ENCODE data around the gene NOP53. TPM values are rescaled to one million over a fixed set of nuclear protein-coding genes. Genes with fewer than 3 reads are reported as not detected.

The NOP53 gene
- total RNA-seq, 1 experiment from 2014 or later: 289 TPM

- 0 out of 2 replicates have a peak, but pooled peaks have one; percentile 29 for TF ChIP-seq GTF2I (CRISPR knock-in tag; conservative IDR thresholded peaks at IDR 0.05)
- no peak for TF ChIP-seq E2F1 (CRISPR knock-in tag; IDR thresholded peaks at IDR 0.05)
- TF ChIP-seq FOXK1 (CRISPR knock-in tag; IDR thresholded peaks at IDR 0.05): no peak
- no peak for TF ChIP-seq MXD4 (CRISPR knock-in tag; IDR thresholded peaks at IDR 0.05; ENCODE audit: borderline replicate concordance)
- TF ChIP-seq GRHL2 (CRISPR knock-in tag; IDR thresholded peaks at IDR 0.05; ENCODE audit: insufficient replicate concordance, severe bottlenecking): no peak
- TF ChIP-seq ATF6 (CRISPR knock-in tag; IDR thresholded peaks at IDR 0.05): no peak
- TF ChIP-seq CREM (CRISPR knock-in tag; IDR thresholded peaks at IDR 0.05): no peak
Measured at GRCh38 chr19:47730910-47731309, 14.4 kb upstream of the NOP53 start.

GRCh38 chr19:47735131-47735530 is 10.2 kb upstream of the NOP53 start:
- Mint-ChIP-seq H3K4me3 (no peak overlapping the region), H3K27ac (no peak overlapping the region), H3K4me1 (no peaks in the 10 kb centered on the region; the same call in 1 of the 2 replicates), H3K27me3 (ENCODE audit: low read depth) (no peaks in the 10 kb centered on the region), H3K9me3 (peaks cover 7% of the 10 kb centered on the region), H3K36me3 (peaks cover 6% of the 10 kb centered on the region; the same call in 1 of the 2 replicates)
- POLR2A ChIA-PET: no interaction called here
- ATAC-seq (peak; percentile 94), DNase-seq (ENCODE audit: low spot score) (peak; percentile 27)
- CTCF ChIA-PET: interaction anchor here (0.6 to 7.9 kb wide), 13 partner anchors 10 to 386 kb away, joined by 3 to 102 read pairs (median 4); partner anchors contain the start of genes DHX34, EHD2, NAPA and NOP53
- TF ChIP-seq E2F4 (CRISPR knock-in tag; IDR thresholded peaks at IDR 0.05; ENCODE audit: borderline replicate concordance, low read depth): no peak
- no peak for TF ChIP-seq EMX1 (CRISPR knock-in tag; IDR thresholded peaks at IDR 0.05)
- TF ChIP-seq ZNF263 (CRISPR knock-in tag; IDR thresholded peaks at IDR 0.05; ENCODE audit: low read depth): no peak
- TF ChIP-seq ZNF219 (CRISPR knock-in tag; IDR thresholded peaks at IDR 0.05; ENCODE audit: borderline replicate concordance): no peak
- no peak for TF ChIP-seq USF2 (CRISPR knock-in tag; IDR thresholded peaks at IDR 0.05)
- no peak for TF ChIP-seq RORB (CRISPR knock-in tag; IDR thresholded peaks at IDR 0.05)
- no peak for TF ChIP-seq CTCF (IDR thresholded peaks at IDR 0.05)
- TF ChIP-seq MXD4 (CRISPR knock-in tag; IDR thresholded peaks at IDR 0.05; ENCODE audit: borderline replicate concordance): no peak
- no peak for TF ChIP-seq NR3C1 (CRISPR knock-in tag; conservative IDR thresholded peaks at IDR 0.05; ENCODE audit: low read depth)
- TF ChIP-seq E2F1 (CRISPR knock-in tag; IDR thresholded peaks at IDR 0.05): no peak
- no peak for TF ChIP-seq ZMAT4 (CRISPR knock-in tag; IDR thresholded peaks at IDR 0.05)
- TF ChIP-seq JUN (CRISPR knock-in tag; IDR thresholded peaks at IDR 0.05): no peak
- 0 out of 2 replicates have a peak, but pooled peaks have one; percentile 33 for TF ChIP-seq TEAD1 (CRISPR knock-in tag; IDR thresholded peaks at IDR 0.05)
- no peak for TF ChIP-seq ELF4 (CRISPR knock-in tag; IDR thresholded peaks at IDR 0.05; ENCODE audit: low read depth)
- no peak for TF ChIP-seq GABPB1 (CRISPR knock-in tag; IDR thresholded peaks at IDR 0.05)
- peak; percentile 58; the same call in 1 of the 2 replicates for TF ChIP-seq ZNF423 (CRISPR knock-in tag; IDR thresholded peaks at IDR 0.05)
- no peak for TF ChIP-seq IRF2 (CRISPR knock-in tag; IDR thresholded peaks at IDR 0.05; ENCODE audit: borderline replicate concordance, low read depth)
- peak; percentile 39; the same call in 1 of the 2 replicates for TF ChIP-seq TEAD4 (CRISPR knock-in tag; IDR thresholded peaks at IDR 0.05)
- TF ChIP-seq ATF2 (CRISPR knock-in tag; IDR thresholded peaks at IDR 0.05; ENCODE audit: borderline replicate concordance, low read depth): no peak

More at GRCh38 chr19:47730910-47731309, 14.4 kb upstream of the NOP53 start:
- H3K27ac Mint-ChIP-seq: no peak overlapping the region
- no peak for ATAC-seq
- H3K9me3 Mint-ChIP-seq: peaks cover 7% of the 10 kb centered on the region
- H3K36me3 Mint-ChIP-seq: 0 out of 2 replicates have a peak, but pooled peaks cover under 1% of the 10 kb centered on the region
- CTCF ChIA-PET: interaction anchor here (0.5 to 3.2 kb wide), 3 partner anchors 18 to 63 kb away, joined by 3 to 13 read pairs (median 3); partner anchors contain the start of gene EHD2
- peaks cover 13% of the 10 kb centered on the region for H3K4me1 Mint-ChIP-seq
- no peak overlapping the region for H3K4me3 Mint-ChIP-seq
- POLR2A ChIA-PET: no interaction called here
- no peaks in the 10 kb centered on the region; the same call in 1 of the 2 replicates for H3K27me3 Mint-ChIP-seq (ENCODE audit: low read depth)
- DNase-seq (ENCODE audit: low spot score): no peak

Measured in WTC11 (cell line).